Stomach (tissue), 4 donors: Measurements from ENCODE around the gene CRELD1.

ENCODE experiments used
- CTCF ChIP-seq, 7 experiments: fragments of 450-650 bp in 4 of 7; fragments of 200-600 bp in 3 of 7; sonication (generic) in 3 of 7; IDR thresholded peaks; one replicate each; pipeline ENCODE4 v1.5.1; 2016 to 2019; ENCODE audit warnings: antibody characterized with exemption in 7 of 7, control low read depth in 2 of 7, mild to moderate bottlenecking in 1 of 7
- EP300 ChIP-seq: sonication (generic); formaldehyde crosslinking; IDR thresholded peaks from one replicate; pipeline ENCODE4 v1.6.1; 2017; ENCODE audit warnings: antibody characterized with exemption
- POLR2A ChIP-seq, 4 donors: fragments of 450-650 bp; IDR thresholded peaks; one replicate each; pipeline ENCODE4 v1.6.1; 2016; ENCODE audit warnings: antibody characterized with exemption in 4 of 4, control low read depth in 2 of 4, mild to moderate bottlenecking in 1 of 4, moderate library complexity in 1 of 4
- POLR2AphosphoS5 ChIP-seq, 3 donors: sonication (generic); formaldehyde crosslinking; IDR thresholded peaks; one replicate each; pipeline ENCODE4 v1.6.1; 2016; ENCODE audit warnings: antibody characterized with exemption in 3 of 3

GRCh38 chr3:9945358-9945757, 11.7 kb downstream of the CRELD1 start:
- no peak for TF ChIP-seq CTCF (IDR thresholded peaks at IDR 0.05)
- TF ChIP-seq POLR2A (IDR thresholded peaks at IDR 0.05): no peak
- TF ChIP-seq POLR2AphosphoS5 (IDR thresholded peaks at IDR 0.05): no peak
- no peak for TF ChIP-seq EP300
